ENCODE measurements around the gene CRYGC.
"Not testable (repeated sequence)": the region's sequence is repeated elsewhere in the genome, so short reads cannot be mapped to it uniquely, and the experiment has no call there.

The CRYGC gene

DNA sequence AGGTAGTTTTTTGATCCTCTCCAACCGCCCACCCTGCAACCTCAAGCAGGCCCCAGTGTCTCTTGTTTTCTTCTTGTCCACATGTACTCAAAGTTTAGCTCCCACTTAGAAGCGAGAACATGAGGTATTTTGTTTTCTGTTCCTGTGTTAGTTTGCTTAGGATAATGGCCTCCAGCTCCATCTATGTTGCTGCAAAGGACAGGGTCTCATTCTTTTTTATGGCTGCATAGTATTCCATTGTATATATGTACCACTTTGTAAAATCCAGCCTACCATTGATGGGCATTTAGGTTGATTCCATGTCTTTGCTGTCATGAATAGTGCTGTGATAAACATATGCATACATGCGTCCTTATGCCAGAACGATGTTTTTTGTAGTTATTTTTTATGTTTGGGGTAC, 2.5 kb downstream of the CRYGC start:
- Histone ChIP-seq H3K27ac (ENCODE audit: low read depth, low read length) (no peak overlapping the region), H3F3A (ENCODE audit: control insufficient read depth, insufficient read depth) (no peaks in the 10 kb centered on the region), H3K79me2 (ENCODE audit: control insufficient read depth, low read length) (no peaks in the 10 kb centered on the region), H3K27me3 (ENCODE audit: control insufficient read depth, low read length) (peaks cover 13% of the 10 kb centered on the region), H3K9me3 (ENCODE audit: control insufficient read depth, insufficient read depth, low read length) (no peaks in the 10 kb centered on the region), H3K9me2 (replicated peaks; ENCODE audit: control insufficient read depth, low read length) (no peaks in the 10 kb centered on the region), H3K4me3 (ENCODE audit: low read length) (no peak overlapping the region), H3K4me2 (ENCODE audit: low read length) (no peak overlapping the region), H3K36me3 (ENCODE audit: control insufficient read depth, low read length) (no peaks in the 10 kb centered on the region), H3K4me1 (ENCODE audit: control insufficient read depth, low read length) (no peaks in the 10 kb centered on the region), H4K20me1 (ENCODE audit: control insufficient read depth, insufficient read depth, low read depth, low read length) (no peaks in the 10 kb centered on the region)
- TF ChIP-seq, protein P1, sequence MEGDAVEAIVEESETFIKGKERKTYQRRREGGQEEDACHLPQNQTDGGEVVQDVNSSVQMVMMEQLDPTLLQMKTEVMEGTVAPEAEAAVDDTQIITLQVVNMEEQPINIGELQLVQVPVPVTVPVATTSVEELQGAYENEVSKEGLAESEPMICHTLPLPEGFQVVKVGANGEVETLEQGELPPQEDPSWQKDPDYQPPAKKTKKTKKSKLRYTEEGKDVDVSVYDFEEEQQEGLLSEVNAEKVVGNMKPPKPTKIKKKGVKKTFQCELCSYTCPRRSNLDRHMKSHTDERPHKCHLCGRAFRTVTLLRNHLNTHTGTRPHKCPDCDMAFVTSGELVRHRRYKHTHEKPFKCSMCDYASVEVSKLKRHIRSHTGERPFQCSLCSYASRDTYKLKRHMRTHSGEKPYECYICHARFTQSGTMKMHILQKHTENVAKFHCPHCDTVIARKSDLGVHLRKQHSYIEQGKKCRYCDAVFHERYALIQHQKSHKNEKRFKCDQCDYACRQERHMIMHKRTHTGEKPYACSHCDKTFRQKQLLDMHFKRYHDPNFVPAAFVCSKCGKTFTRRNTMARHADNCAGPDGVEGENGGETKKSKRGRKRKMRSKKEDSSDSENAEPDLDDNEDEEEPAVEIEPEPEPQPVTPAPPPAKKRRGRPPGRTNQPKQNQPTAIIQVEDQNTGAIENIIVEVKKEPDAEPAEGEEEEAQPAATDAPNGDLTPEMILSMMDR (IDR thresholded peaks at IDR 0.05; ENCODE audit: low read depth, low read length, poor library complexity, severe bottlenecking), result no peak
- no peak for TF ChIP-seq EZH2phosphoT487 (IDR thresholded peaks at IDR 0.05; ENCODE audit: borderline replicate concordance, low read length)

DNA sequence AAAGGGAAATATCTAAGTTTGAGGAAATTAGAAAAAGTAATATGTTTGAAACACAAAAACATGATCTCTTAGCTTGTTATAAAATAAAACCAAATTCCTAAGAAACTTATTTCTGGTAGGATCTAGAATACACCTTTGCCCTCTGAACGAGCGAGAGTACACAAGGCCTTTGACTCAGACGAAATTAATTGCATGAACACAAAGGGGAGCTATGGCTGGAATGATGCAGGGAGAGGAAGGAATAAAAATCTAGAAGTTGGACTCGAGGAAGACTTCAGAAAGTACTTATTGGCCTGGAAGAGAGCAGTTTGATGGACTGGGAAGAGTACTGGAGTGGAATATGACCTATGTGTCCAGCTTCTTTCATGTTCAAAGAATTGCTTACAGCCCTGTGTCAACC, 4.4 kb downstream of the CRYGC start:
- Histone ChIP-seq H3K9me2 (replicated peaks; ENCODE audit: control insufficient read depth, low read length) (no peaks in the 10 kb centered on the region), H3K4me3 (ENCODE audit: low read length) (no peak overlapping the region), H4K20me1 (ENCODE audit: control insufficient read depth, insufficient read depth, low read depth, low read length) (no peaks in the 10 kb centered on the region), H3K27ac (ENCODE audit: low read depth, low read length) (no peak overlapping the region), H3K36me3 (ENCODE audit: control insufficient read depth, low read length) (no peaks in the 10 kb centered on the region), H3K27me3 (ENCODE audit: control insufficient read depth, low read length) (peaks cover 19% of the 10 kb centered on the region), H3F3A (ENCODE audit: control insufficient read depth, insufficient read depth) (no peaks in the 10 kb centered on the region), H3K4me1 (ENCODE audit: control insufficient read depth, low read length) (no peaks in the 10 kb centered on the region), H3K79me2 (ENCODE audit: control insufficient read depth, low read length) (no peaks in the 10 kb centered on the region), H3K9me3 (ENCODE audit: control insufficient read depth, insufficient read depth, low read length) (no peaks in the 10 kb centered on the region), H3K4me2 (ENCODE audit: low read length) (no peak overlapping the region)
- TF ChIP-seq EZH2phosphoT487 (IDR thresholded peaks at IDR 0.05; ENCODE audit: borderline replicate concordance, low read length), result no peak
- TF ChIP-seq, protein P1 (IDR thresholded peaks at IDR 0.05; ENCODE audit: low read depth, low read length, poor library complexity, severe bottlenecking), result no peak

DNA sequence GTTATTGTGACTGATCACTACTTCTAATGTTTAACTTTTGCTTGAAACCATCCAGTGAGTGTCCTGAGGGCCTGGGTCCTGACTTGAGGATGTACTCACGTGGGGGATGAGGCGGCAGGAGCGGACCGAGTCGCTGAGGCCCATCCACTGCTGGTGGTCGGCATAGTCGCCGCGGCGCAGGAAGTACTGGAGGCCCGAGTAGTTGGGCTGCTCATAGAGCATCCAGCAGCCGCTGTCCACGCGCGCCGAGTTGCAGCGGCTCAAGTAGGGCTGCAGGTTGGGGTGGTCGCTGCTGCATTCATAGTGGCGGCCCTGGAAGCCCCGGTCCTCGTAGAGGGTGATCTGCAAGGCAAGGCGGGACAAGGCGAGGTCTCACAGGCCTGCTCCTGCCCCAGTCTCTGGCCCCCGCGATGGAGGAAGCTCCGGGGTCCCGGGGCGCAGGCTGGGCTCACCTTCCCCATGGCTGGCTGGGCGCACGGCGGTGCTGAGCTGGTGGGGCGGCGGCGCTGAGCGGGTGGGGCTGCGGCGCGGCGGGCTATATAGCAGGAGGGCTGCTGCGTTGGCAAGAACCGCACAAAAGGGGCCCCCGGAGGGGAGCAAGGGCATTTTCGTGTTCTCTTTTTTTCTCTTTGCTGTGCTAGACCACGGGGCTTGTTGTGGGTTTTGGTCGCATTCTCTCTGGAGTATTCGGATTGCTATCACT, 5.5 kb downstream of the CRYGC start, which contains the start of gene CRYGD:
Gene CRYGD, minus strand, starts transcription at position 512 of the 703 bp plus-strand sequence. Its CDS starts 51 bp downstream, at position 461.
- not testable (repeated sequence) for H3K4me1 ChIP-seq (ENCODE audit: control insufficient read depth, low read length); H3K36me3 ChIP-seq (ENCODE audit: control insufficient read depth, low read length); H3K9me3 ChIP-seq (ENCODE audit: control insufficient read depth, insufficient read depth, low read length); H4K20me1 ChIP-seq (ENCODE audit: control insufficient read depth, insufficient read depth, low read depth, low read length); H3K27ac ChIP-seq (ENCODE audit: low read depth, low read length); H3K4me2 ChIP-seq (ENCODE audit: low read length); H3K79me2 ChIP-seq (ENCODE audit: control insufficient read depth, low read length); H3F3A ChIP-seq (ENCODE audit: control insufficient read depth, insufficient read depth); H3K9me2 ChIP-seq (replicated peaks; ENCODE audit: control insufficient read depth, low read length); H3K4me3 ChIP-seq (ENCODE audit: low read length)
- H3K27me3 ChIP-seq (ENCODE audit: control insufficient read depth, low read length), result peaks cover 19% of the 10 kb centered on the region

DNA sequence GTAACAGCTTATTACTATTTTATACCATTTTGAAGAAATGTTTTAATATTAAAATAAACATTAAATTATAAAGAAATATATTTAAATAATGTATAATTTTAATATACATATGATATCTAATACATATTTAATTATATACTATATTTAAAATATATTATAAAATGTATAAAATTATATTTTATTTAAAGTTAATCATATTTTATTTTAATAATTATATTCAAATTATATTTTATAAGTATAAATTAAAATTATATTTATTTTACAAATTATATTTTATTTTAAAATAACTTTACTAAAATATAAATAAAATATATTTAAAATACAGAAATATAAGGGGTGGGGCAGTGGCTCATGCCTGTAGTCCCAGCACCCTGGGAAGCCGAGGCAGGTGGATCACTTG, 7.4 kb downstream of the CRYGC start:
- Histone ChIP-seq H3K4me2 (ENCODE audit: low read length) (no peak overlapping the region), H3K9me2 (replicated peaks; ENCODE audit: control insufficient read depth, low read length) (no peaks in the 10 kb centered on the region), H3K27ac (ENCODE audit: low read depth, low read length) (no peak overlapping the region), H3K79me2 (ENCODE audit: control insufficient read depth, low read length) (no peaks in the 10 kb centered on the region), H3K27me3 (ENCODE audit: control insufficient read depth, low read length) (peaks cover 19% of the 10 kb centered on the region), H3K9me3 (ENCODE audit: control insufficient read depth, insufficient read depth, low read length) (no peaks in the 10 kb centered on the region), H3K4me1 (ENCODE audit: control insufficient read depth, low read length) (no peaks in the 10 kb centered on the region), H3K36me3 (ENCODE audit: control insufficient read depth, low read length) (no peaks in the 10 kb centered on the region), H3K4me3 (ENCODE audit: low read length) (no peak overlapping the region), H3F3A (ENCODE audit: control insufficient read depth, insufficient read depth) (no peaks in the 10 kb centered on the region), H4K20me1 (ENCODE audit: control insufficient read depth, insufficient read depth, low read depth, low read length) (no peaks in the 10 kb centered on the region)
- TF ChIP-seq, protein P1 (IDR thresholded peaks at IDR 0.05; ENCODE audit: low read depth, low read length, poor library complexity, severe bottlenecking), result no peak
- no peak for TF ChIP-seq EZH2phosphoT487 (IDR thresholded peaks at IDR 0.05; ENCODE audit: borderline replicate concordance, low read length)
